H1 (cell line): ENCODE data around the gene GLRX3.

Source experiments
- EP300 ChIP-seq, 2 experiments: IDR thresholded peaks; 1 replicate in 1 of 2; 2 replicates in 1 of 2; pipeline ENCODE4 v1.6.1; 2011 to 2012; ENCODE audit warnings: low read depth in 2 of 2, low read length in 2 of 2, mild to moderate bottlenecking in 2 of 2, borderline replicate concordance in 1 of 2, inconsistent platforms in 1 of 2, moderate library complexity in 1 of 2
- POLR2AphosphoS5 ChIP-seq: IDR thresholded peaks from 2 replicates; pipeline ENCODE4 v1.6.1; 2011; ENCODE audit warnings: low read depth, low read length
- RNF2 ChIP-seq: fragments of 200-900, 300-1000 bp; sonication (generic); IDR thresholded peaks from 2 replicates; pipeline ENCODE4 v1.7.1; 2016; ENCODE audit warnings: borderline replicate concordance, low read depth, mild to moderate bottlenecking, antibody characterized with exemption, low read length; ENCODE audit not compliant: poor library complexity, severe bottlenecking; ENCODE audit errors: missing control alignments
- RXRA ChIP-seq: IDR thresholded peaks from 2 replicates; pipeline ENCODE4 v1.6.1; 2011; ENCODE audit warnings: low read depth, mild to moderate bottlenecking, low read length, moderate library complexity; ENCODE audit not compliant: insufficient read depth
- TAF7 ChIP-seq: optimal IDR thresholded peaks from 2 replicates; pipeline ENCODE3; 2011; ENCODE audit warnings: low read depth, mild to moderate bottlenecking, inconsistent platforms, low read length, moderate library complexity, borderline replicate concordance
- ZNF274 ChIP-seq: IDR thresholded peaks from 2 replicates; pipeline ENCODE4 v1.7.0; 2012; ENCODE audit warnings: low read length, borderline replicate concordance; ENCODE audit errors: extremely low read depth
- TF ChIP-seq, protein P1 (sequence below), 3 experiments: IDR thresholded peaks; 1 replicate in 2 of 3; 2 replicates in 1 of 3; pipeline versions ENCODE4 v1.5.1 to v1.6.1; 2011; ENCODE audit warnings: low read length in 3 of 3, mild to moderate bottlenecking in 3 of 3, inconsistent platforms in 2 of 3, low read depth in 1 of 3, moderate library complexity in 1 of 3; ENCODE audit not compliant: insufficient read depth in 1 of 3; ENCODE audit errors: control extremely low read depth in 1 of 3

- TF ChIP-seq RNF2 (no peak), POLR2AphosphoS5 (no peak), ZNF274 (no peak), TAF7 (no peak), EP300 (IDR thresholded peaks at IDR 0.05; ENCODE audit: borderline replicate concordance in 1 of 2, low read depth in 2 of 2, low read length in 2 of 2) (no peak), RXRA (no peak)
- TF ChIP-seq, protein P1, sequence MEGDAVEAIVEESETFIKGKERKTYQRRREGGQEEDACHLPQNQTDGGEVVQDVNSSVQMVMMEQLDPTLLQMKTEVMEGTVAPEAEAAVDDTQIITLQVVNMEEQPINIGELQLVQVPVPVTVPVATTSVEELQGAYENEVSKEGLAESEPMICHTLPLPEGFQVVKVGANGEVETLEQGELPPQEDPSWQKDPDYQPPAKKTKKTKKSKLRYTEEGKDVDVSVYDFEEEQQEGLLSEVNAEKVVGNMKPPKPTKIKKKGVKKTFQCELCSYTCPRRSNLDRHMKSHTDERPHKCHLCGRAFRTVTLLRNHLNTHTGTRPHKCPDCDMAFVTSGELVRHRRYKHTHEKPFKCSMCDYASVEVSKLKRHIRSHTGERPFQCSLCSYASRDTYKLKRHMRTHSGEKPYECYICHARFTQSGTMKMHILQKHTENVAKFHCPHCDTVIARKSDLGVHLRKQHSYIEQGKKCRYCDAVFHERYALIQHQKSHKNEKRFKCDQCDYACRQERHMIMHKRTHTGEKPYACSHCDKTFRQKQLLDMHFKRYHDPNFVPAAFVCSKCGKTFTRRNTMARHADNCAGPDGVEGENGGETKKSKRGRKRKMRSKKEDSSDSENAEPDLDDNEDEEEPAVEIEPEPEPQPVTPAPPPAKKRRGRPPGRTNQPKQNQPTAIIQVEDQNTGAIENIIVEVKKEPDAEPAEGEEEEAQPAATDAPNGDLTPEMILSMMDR (IDR thresholded peaks at IDR 0.05; ENCODE audit: control extremely low read depth in 1 of 3, insufficient read depth in 1 of 3, low read depth in 1 of 3, low read length in 3 of 3): no peak
Observed at GRCh38 chr10:130193493-130194193, 57.5 kb downstream of the GLRX3 start.
